HG03066 (cell line): ENCODE data around the gene CASP8AP2.
"Not testable (repeated sequence)": the region's sequence is repeated elsewhere in the genome, so short reads cannot be mapped to it uniquely, and the experiment has no call there.

Source experiments
- ATAC-seq: cut with Tn5 transposase; IDR thresholded peaks from one replicate; pipeline ENCODE4 v1.9.1; 2021; ENCODE audit warnings: low read depth; ENCODE audit not compliant: unreplicated experiment

CASP8AP2 gene

DNA sequence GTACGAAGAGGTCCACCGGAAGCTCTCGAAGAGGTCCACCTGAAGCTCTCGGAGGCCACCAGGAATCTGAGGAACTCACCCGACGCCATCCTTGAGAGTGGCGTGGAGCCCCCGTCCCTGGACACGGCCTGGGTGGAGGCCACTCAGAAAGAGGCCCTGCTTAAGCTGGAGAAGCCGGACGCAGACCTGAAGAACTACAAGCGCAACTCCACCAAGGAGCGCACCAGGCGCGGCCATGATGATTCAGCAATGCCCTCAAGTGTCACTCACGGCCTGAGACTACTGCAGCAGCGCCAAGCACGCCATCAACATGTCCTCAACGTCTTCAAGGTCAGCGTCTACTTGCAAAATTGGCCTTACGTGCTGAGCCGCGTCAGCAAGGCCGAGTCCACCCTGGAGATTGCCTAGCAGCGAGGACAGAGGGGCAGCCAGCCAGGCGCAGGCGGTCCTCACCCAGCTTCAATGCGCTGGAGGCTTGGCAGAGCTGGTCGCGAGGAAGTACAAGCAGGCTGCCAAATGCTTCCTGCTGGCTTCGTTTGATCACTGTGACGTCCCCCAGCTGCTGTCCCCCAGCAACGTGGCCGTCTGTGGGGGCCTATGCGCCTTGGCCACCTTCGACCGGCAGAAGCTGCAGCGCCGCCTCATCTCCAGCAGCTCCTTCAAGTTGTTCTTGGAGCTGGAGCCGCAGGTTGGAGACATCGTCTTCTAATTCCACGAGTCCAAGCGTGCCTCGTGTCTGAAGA, 56.9 kb downstream of the CASP8AP2 start:
- ATAC-seq: no peak

GRCh38 chr6:89887452-89888137, 57.9 kb downstream of the CASP8AP2 start:
- no peak for ATAC-seq

DNA sequence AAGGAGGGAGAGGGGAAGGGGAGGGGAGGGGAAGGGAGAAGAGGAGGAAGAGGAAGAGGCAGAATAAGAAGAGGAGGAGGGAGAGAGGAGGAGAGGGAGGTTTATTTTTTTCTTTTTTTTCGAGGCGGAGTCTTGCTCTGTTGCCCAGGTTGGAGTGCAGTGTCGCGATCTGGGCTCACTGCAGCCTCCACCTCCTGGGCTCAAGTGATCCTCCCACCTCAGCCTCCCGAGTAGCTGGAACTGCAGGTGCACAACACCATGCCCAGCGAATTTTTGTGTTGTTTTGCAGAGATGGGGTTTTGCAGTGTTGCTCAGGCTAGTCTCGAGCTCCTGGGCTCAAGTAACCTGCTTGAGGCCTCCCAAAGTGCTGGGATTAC, 58.4 kb downstream of the CASP8AP2 start:
- no peak for ATAC-seq

- ATAC-seq: no peak
These were observed 59.2 kb downstream of the CASP8AP2 start for GRCh38 chr6:89888871-89889270.

GRCh38 chr6:89890845-89891528, 61.3 kb downstream of the CASP8AP2 start:
- not testable (repeated sequence) for ATAC-seq

DNA sequence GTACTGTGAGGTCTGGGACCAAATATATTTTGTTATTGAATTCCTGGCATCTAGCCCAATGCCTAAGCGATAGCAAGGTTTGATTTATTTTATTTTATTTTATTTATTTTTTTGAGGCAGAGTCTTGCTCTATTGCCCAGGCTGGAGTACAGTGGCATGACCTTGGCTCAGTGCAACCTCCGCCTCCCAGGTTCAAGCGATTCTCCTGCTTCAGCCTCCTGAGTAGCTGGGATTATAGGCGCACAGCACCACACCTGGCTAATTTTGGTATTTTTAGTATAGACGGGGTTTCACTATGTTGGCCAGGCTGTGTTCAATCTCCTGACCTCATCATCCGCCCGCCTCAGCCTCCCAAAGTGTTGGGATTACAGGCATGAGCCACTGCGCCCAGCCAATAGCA, 62.9 kb downstream of the CASP8AP2 start:
- ATAC-seq: not testable (repeated sequence)

GRCh38 chr6:89894169-89894568, 64.5 kb downstream of the CASP8AP2 start, which contains the start of gene GJA10:
Gene GJA10 (plus strand): TSS chr6:89894469. CDS start chr6:89894469, 0 bp downstream.
- ATAC-seq: no peak

- ATAC-seq: no peak
These were observed 65.7 kb downstream of the CASP8AP2 start for GRCh38 chr6:89895276-89895874.

DNA sequence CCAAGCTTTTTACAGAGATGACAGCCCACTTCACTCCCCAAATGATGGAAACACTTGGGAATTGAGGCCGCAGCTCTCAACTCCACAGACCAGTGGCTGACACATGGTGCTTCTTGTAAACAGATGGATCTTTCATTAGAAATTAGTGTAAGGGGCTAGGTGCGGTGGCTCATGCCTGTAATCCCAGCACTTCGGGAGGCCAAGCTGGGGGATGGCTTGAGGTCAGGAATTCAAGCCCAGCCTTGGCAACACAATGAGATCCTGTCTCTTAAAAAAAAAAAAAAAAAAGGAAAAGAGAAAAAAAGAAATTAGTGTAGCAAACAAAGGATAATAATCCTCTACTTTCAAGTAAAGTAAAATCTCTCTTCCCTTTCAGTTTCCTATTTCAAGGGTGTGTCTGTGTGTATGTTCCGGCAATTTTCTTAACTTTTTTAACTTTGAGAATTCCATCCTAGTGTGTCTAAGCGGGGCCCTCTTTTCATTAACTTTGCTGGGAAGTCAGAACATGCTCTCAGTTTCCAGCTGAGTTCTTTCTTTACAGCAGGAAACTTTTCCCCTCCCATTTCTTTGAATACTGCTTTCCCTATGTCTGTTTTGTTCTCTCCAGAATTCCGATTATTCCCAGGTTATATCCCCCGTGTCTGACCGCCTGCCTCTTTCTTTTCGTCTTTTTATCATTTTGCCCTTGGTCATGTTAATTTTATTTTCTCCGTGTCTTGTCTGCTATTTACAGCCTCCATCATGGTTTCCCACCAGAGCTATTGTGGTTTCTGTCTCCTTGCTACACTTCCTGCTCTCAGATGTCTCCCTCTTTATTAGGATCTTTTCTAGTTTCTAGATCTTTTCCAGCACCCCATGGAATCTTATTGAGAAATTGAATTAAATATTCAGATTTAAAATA, 80.6 kb downstream of the CASP8AP2 start:
- ATAC-seq: not testable (repeated sequence)

- ATAC-seq: no peak
These were observed 81.2 kb downstream of the CASP8AP2 start for GRCh38 chr6:89910902-89911240.

GRCh38 chr6:89916136-89916920, 86.6 kb downstream of the CASP8AP2 start:
- no peak for ATAC-seq

GRCh38 chr6:89917216-89917615, 87.5 kb downstream of the CASP8AP2 start:
- ATAC-seq: no peak

DNA sequence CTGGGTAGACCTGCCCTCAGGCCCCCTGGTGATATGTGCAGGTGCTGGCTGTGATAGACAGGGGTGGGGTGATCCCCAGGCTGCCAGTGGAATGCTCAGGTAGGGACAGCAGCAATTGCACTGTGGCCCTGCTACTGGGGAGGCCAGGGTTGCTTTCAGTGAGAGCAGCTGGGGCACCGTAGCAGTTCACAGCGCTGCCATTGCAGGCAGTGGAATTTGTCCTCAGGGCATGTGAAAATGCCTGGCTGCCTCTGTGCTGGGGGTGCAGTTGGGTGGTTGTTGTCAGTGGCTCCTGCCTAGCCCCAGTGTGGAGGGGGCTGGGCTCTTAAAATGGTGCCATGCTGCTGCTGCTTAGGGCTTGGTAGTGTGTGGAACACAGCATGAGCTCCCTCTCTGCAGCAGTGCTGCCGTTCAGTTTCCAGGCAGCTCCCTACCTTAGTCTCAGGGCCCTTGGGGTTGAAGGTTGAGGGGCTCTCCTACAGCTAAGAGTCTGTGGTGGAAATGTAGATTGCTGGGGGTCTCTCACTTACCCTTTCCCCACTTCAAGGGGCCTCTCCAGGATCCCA, 88.2 kb downstream of the CASP8AP2 start:
- ATAC-seq: no peak
